ENCODE results near the gene MRPS14.
"Not testable (repeated sequence)": the region's sequence is repeated elsewhere in the genome, so short reads cannot be mapped to it uniquely, and the experiment has no call there.

MRPS14 gene

DNA sequence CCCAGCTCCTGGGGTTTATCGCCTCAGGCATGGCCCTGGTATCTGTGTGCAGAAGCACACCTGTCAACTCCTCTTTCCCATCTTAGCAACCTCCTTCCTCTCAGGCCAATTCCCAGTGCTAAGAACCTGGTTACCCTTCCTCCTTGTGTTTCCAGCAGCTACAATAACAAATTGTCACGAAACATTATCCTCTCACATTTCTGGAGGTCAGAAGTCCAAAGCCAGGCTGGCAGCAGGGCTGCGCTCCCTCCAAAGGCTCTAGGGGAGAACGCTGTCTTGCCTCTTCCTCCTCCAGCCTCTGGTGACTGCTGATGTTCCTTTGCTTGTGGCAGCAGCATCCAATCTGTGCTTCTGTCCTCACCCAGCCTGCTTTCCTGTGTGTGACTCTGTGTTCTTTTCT lies 10.7 kb upstream of the MRPS14 start:
- no peak for DNase-seq

DNA sequence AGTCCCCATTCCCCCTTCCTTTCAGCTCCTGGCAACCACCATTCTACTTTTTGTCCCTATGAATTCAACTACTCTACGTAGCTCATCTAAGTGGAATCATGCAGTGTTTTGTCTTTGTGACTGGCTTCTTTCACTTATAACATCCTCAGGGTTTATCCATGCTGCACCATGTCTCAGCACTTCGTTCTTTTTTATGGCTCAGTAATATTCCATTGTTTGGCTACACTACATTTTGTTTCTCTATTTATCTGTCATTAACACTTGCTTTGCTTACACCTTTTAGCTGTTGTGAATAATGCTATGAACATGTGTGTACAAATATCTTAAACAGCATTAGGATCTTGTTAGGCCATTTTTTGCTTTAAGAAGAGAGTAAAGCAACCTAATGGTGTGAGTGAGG lies 1.5 kb upstream of the MRPS14 start:
- no peak for DNase-seq

DNA sequence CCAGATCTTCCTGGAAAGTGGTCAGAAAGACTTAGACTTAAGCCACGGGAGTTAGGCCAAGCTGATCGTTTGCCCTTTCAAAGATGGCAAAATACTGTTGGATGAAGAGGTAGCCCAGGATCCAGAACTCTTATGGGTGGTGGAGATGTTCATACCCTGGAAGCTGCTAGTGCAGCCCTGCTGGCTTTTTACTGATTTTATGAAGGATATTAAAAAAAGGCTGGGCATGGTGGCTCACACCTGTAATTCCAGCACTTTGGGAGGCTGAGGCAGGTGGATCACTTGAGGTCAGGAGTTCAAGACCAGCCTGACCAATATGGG lies 657 bp upstream of the MRPS14 start:
- not testable (repeated sequence) for DNase-seq

DNA sequence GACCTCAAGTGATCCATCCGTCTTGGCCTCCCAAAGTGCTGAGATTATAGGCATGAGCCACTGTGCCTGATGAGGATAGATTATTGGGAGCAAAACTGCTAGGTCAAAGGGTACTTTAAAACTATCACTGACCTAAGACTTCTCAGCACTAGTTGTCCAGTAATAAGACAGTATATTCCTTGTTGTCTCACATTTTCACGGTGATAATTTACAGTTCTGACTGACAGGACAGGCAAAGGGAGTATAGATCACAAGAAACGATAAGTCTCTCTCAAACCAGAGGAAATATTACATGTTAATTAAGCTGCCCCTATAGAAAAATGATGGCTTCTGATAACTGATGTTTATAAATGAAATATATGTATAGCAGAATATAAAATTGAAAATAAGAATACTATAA lies 3.7 kb downstream of the MRPS14 start:
- DNase-seq: no peak

DNA sequence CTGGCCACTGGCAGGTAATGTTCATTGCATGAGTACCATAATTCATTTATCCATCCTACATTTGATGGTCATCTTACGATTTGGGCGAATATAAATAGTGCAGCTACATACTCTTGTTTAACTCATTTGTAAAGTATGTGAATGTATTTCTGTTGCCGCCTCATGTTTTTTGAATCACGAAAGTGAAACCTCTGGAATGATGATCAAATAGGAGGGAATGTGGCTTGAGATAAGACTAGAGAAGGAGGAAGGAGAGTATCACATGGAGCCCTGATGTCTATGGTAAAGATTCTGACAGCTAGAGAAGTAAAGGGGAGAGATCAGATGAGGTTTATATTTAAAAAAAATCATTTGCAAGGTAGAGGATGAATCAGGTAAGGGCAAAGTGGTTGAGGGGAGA lies 8.0 kb downstream of the MRPS14 start:
- DNase-seq: no peak

DNA sequence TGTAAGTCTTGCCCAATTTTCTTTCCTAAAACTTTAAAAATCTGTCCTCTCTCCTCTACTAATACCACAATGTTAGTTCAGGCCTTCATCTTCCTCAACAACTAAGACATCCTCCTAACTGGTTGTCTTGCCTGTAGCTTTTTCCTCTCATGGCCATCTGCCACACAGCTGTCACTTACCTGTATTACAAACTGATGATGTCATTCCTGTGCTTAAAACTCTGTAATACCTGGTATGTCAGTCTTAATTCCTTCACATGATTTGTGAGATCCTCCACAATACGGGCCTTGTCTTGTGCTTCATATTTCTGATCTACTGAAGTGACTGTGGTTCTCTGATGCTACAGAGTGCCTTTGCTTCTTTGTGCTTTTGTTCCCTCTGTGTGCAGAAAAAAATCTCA lies 9.8 kb downstream of the MRPS14 start:
- no peak for DNase-seq

DNA sequence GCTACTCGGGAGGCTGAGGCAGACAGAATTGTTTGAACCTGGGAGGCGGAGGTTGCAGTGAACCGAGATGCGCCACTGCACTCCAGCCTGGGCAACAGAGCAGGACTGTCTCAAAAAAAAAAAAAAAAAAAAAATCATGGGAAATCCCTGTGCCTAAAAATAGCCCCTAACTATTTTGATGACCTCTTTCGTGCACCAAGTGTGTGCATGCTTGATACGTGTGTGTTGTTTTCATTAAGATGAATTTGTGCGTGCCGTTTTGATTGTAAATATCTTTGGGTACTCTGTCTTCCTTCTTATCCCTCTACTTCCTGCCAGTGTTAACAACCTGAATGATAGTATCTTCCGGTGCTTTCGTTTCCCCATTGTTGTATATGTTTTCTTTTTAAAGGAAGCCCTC lies 13.7 kb downstream of the MRPS14 start:
- DNase-seq: no peak

DNA sequence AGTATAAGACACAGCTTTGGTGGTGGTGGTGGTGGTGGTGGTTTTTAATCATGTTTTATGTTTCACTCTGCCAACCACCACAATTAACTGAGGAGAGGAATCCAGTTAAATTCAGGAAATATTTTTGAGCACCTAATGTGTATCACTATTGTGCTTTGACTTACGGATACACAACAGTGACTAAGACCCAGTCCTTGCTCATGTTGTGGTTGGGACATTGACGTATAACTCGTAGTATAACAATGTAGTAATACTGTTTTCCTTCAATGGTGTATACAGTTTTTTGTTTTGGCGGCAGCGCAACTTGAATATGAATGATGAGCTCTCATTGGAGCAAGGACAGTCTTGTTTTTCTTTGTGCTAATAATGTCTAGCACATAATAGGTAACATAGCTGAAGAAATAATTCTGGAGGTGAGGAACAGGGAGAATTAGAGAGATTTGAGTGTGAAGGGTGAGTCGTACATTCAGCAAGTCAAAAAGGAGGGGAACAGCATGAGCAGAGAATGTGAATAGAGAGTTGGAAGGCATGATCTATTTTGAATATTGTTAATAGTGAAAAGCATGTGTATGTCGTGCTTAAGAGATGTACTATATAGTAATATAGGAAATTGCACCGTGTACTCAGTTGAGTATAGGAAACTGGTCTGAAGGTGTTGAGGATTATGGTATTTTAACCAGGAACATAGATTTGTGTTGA lies 18.0 kb downstream of the MRPS14 start:
- DNase-seq: no peak

DNA sequence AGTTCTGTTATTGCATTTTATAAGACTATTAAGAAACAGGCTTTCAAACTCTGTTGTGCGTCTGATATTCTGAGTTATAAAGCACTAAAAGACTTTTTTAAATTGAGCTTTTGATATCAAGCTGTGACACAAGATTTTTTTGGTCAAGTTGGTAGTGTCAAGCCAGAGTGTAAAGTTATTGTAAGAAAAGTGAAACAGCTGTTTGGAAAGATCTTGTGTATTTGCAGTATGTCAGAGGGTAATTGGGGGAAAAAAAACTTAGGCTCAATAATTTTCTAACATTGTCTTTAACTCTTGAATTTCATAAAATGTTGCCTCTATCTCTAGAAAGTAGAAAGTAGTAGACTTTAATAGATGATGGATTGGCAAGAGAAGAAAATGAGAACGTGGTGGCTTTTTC lies 19.7 kb downstream of the MRPS14 start:
- DNase-seq: no peak

DNA sequence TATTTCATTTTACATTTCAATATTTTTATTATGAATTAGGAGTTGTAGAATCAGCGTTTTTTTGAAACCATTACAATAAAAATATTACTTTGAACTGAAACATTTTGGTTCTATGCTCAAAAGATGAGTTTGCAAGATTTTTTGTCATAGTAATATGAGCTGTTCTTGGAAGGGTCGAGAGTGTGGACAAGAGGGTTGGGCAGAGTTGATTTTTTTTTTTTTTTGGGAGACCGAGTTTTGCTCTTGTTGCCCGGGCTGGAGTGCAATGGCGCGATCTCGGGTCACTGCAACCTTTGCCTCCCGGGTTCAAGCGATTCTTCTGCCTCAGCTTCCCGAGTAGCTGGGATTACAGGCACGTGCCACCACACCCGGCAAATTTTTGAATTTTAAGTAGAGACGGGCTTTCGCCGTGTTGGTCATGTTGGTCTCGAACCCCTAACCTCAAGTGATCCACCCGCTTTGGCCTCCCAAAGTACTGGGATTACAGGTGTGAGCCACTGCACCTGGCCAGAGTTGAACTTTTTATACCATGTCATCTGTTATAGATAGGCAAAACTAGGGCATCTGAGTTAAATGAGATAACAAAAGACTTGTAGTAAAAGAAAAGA lies 20.2 kb downstream of the MRPS14 start:
- DNase-seq: no peak

DNA sequence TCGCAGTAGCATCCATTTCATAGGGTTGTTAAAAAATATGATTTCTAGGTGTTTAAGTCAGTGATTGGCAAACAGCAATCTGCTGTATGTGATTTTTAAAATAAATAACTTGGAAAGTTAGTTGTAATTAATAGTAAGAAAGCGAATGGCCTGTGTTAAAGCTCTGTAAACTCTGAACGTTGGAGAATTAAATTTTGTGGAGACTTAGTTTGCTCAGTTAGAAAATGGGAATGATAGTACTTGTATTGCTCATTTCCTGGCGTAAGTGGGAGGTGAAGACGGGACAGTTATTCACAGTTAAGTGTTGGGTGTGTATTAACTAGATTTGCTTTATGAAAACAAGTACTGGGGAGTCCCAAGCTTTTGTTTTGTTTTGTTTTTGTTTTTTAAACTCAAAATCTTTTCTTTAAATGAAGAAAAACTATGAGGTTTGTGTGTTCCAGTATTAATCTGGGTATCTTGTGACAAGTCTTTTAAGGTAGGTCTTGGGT lies 22.5 kb downstream of the MRPS14 start:
- no peak for DNase-seq

DNA sequence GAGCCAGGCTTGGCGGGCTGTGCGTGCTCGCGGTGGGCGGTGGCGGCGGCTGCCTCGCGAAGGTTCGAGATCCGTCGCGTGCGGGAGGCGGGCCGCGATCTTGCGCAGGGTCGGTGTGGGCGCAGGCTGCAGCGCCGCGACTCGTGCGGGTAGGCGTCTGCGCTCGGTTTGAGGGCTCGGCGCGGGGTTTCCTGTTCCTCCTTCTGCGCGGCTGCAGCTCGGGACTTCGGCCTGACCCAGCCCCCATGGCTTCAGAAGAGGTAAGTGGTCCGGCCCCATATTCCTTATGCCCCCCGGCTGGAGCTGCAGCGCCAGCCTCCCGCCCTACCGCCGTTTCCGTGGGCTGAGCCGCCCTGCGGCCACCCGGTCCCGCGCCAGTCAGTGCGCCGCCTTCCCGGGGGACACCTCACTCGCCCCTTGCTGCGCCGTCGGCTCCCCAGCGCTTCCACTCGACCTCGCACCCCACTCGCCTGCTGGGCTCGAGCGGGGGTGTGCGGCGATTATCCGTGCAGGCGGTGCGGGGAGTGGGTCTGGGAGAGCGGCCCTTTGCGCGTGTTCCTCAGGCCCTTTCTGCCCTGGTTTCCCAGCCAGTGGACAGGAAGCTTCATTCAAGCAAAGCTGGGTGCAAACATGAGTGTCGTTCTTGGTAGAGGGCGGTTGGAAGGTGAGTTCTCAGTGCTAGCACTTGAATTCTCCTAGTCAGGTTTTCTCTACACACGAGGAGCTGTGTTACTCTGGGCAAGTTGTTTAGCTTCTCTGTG lies 23.1 kb downstream of the MRPS14 start, which contains the start of gene CACYBP:
Gene CACYBP (plus strand): TSS at position 12 of the 761 bp plus-strand sequence. CDS start 234 bp downstream, at position 246.
- DNase-seq: peak; percentile 94

DNA sequence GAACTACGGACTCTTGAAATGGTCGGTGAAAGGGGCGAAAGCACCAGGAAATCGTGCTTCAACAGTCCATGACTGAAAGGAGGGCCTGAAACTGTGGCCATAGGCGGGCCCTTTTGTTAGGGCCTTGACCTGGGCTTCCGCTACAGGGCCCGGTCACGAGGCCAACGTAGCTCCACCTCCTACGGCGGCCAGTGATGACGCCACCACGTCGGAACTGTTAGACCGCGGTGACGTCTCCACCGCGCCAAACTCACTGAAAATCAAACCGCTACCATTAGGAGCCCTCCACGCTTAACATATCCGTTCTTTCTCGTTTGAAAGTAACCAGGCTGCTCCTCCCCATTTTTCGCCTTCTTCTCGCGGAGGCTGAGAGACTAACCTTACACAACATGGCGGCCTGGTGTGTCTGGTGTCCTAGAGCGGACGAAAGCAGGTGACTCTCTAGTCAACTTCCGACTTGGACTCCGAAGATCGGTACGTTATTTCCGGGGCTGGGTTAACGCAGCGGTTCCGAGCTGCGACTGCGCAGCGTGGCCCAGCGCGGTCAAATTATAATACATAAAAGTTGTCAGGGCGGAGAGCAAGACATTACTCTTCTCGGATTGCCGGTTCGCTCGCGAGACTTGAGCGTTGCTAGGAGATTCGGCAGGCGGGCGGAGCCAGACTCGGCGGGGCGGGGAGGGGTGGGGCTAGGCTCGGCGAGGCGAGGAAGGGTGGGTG lies 23.8 kb downstream of the MRPS14 start:
- peak; percentile 100 for DNase-seq

DNA sequence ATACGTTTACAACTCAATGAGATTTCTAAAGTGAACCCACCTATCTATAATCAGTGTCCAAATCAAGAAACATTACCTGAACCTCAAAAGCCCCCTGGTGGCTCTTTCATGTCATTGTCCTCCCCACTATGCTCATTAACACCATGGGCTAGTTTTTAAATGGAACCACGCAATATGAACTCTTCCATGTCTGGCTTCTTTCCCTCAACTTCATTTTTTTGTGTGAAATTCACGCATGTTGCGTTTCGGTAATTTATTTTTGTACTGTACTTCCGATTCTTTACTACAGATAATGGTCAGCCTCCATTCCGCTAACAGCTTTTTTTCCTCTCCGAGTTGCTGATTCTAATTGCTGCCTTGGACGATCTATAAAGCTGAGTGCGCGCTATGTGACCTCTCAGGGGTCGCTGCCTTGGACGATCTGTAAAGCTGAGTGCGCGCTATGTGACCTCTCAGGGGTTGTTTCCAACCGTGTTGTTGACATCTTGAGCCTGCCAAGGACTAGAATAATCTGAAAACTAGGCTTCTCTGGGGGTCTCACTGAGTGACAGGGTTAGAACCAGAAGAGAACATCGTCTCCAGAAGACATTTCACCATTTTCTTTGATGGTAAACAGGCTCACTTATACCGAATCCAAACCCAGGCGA lies 24.5 kb downstream of the MRPS14 start:
- DNase-seq: peak; percentile 77

DNA sequence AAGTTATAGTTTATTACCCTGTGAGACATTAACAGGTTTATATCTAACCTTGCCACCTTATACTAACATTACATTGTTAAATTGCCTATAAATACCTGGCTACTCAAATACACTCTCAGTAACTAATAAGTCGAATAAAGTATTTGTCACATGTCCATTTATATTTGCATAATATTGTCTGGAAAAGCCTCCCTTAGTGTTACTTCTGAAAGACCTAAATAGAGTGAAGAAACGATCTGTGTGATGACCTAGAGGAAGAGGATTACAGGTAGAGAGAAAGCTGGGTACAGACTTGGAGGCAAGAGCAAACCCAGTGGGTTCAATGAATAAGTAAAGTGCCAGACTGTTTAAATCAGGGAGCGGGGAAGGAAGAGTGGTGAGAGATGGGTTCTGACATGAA lies 26.2 kb downstream of the MRPS14 start:
- DNase-seq: no peak

DNA sequence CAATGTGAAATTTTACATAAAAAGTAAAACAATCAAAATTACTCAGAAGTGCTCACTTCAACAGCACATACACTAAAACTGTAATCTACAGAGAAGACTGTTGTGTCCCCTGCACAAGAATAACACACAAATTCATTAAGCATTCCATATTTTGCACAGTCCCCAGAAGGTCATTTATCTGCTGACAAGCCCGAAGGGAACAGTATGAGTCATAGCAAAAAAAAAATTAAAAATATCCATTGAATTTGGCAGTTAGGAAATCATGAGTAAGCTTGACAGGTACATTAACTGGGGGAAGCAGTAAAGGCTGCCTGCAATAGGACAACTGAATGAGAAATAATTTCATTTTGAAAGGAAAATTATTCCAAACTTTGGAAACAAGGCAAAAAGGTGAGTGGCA lies 26.7 kb downstream of the MRPS14 start:
- DNase-seq: no peak

DNA sequence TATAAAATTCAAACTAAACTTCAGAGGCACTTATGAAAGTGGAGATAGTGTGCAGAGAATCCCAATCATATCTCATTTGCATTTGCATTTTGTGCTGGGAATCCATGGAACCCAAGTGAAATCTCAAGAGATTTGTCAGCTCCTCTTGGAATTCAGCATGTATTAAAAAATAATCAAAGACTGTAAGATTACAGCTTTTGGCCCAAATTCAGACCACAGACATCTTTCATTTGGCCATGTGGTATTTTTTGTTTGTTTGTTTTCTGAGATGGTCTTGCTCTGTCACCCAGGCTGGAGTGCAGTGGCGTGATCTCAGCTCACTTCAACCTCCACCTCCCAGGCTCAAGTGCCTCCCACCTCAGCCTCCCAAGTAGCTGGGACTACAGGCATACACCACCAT lies 27.3 kb downstream of the MRPS14 start:
- no peak for DNase-seq

DNA sequence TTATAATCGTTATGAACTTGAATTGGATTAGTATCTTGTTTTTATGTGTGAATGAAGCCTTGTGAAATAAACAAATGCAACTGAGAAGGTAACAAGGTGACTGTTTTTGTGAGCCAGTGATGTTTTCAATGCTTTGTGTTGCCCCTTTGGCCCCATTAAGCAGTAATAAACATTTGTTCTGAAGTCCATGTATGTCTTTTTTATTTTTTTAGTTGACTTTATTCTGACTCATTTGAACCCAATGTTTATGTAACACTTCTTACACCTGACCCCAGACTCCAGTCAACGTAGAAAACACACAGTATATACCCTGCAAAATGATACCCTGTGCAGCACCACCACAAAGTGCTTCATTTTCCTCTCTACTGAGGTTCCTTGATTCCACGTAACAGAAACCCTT lies 28.1 kb downstream of the MRPS14 start:
- no peak for DNase-seq

DNA sequence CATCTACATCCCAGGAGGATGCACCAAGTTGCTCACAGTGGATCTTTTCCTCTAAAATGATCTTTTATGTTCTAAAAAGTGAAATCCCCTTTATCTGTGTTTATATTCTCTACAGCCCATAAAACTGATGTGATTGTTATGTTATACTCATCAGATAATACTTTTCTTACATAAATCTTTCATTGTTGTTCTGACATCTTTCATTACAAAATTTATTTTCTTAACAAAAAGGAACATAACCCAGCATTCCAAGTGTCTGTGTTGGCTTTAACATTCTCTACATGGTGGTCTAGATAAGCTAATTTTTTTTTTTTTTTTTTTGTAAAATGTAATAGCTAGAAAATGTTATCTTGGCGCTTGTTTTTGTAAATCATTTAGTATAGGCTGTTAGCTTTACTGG lies 31.8 kb downstream of the MRPS14 start:
- DNase-seq: no peak

DNA sequence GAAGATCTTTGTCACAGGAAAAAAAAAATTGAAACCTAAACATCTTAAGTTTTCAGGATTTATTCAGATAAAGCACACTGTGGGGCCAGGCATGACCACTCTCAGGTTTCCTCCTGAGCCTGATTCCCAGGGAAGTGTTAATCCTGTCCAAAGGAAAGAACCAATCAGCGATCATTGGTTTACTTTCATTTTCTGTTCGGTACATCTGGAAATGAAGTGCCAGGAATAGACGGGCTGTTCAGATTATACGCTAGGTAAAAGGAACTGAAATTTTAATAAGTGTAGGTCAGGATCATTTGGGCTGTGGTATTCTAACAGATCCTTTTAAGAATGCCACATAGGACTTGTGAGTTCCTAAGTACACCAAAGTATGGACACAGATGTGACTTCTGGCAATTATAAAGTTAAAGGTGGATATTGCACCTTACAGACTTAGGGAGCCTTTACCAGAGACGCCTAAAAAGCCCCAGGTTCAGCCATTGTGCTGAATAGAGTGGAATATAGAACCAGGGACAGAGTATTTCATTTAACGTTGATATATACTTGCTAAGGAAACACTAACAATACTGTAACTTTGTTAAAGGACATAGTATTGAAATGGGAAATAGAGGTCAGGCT lies 32.7 kb downstream of the MRPS14 start:
- DNase-seq: no peak

DNA sequence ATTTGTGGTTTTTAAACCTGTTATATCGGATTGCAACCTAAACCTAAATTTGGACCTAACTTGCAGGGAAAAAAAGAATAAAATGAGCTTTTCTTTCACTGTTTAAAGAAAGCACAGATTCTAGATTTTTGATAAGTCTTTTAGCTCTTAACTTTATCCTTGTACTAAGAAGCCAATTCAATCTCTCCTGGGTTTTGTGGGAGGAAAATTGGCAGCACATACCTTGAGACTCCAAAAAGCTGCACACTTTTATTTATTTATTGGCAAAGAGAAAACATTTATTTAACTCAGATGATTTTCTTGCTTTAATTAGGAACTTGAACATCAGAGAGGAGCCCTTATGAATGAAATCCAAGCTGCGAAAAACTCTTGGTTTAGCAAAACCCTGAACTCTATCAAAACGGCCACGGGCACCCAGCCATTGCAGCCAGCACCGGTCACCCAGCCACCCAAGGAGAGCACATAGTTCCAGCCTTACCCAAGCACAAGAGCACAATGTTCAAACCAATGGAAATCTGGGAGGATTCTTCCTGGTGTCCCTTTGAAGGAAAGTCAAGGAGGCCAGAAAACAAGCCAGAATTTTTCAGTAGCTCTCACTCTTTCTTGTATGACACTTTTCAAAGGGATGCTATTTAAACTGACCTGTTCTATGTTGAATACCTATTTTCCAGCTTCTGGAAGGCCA lies 33.5 kb downstream of the MRPS14 start:
- no peak for DNase-seq
